ACHN (cell line): ENCODE data around the gene C16orf95.
"Not testable (repeated sequence)": the region's sequence is repeated elsewhere in the genome, so short reads cannot be mapped to it uniquely, and the experiment has no call there.

Experiments used
- DNase-seq: peaks from one replicate; pipeline ENCODE4 v3.0.0-alpha.2; 2015
- in situ Hi-C: cut with HindIII; loops from 2 replicates; pipeline ENCODE4 v1.10.0; 2017; ENCODE audit warnings: low sequenced_read_pairs, low pct_ligation_motif_present, low pct_unique_long_range_greater_than_20kb

C16orf95 gene

DNA sequence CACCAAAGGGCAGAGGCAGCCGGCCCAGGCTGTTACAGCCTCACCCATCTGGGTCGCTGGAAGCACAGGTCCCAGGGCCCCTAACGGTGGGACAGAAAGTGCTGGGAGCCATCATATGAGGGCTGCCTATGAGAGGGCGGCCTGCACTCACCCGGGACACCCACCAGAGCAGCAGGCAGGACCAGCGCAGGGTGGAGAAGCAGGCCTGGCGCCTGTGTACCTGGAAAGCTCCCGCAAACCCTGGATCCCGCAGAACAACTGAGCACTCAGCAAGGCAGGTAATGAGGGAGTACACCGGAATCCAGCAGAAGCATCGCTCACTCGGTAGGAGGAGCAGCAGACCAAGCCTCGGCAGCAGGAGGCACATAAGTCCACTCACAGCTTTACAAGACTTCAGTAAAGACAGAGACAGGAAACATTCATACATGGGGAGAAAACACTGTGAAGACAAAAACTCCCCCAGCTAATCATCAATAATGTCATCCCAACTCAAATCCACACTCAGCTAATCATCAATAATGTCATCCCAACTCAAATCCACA lies 31.5 kb upstream of the C16orf95 start:
- no peak for DNase-seq

DNA sequence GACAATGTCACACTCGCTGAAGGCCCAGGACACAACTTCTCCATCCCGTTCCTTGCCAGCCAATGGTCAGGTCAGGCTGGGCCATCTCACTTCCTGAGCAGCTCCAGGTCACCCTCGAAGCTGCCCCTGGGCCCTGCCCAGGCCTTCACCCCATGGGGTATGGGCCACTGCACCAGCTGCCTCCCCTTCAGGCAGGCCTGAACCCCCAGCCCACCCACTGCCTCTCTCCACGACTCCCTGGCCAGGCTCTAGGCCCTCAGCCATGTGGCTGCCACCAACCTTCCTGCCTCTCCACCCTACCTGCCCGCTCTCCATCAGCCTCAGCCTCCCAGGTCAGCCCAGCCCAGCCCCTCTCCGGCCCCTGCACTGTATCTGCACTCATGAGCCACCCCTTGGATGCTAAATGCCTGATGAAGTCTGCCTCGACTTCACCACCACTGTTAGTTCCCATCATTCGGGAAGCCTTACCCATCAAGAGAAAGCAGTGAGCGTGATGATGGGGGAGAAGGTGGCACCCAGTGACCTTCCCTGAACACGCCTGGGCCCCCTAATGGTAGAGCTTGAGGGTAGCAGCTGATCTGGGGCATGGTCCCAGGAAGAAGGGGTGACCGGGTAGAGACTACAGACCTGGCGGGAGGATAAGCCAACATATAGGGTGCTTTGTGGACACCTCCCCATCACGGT lies 30.9 kb upstream of the C16orf95 start:
- no peak for DNase-seq
- in situ Hi-C loops: no loop called here

More for the DNA sequence above, 31.5 kb upstream of the C16orf95 start:
- in situ Hi-C loops: no loop called here

DNA sequence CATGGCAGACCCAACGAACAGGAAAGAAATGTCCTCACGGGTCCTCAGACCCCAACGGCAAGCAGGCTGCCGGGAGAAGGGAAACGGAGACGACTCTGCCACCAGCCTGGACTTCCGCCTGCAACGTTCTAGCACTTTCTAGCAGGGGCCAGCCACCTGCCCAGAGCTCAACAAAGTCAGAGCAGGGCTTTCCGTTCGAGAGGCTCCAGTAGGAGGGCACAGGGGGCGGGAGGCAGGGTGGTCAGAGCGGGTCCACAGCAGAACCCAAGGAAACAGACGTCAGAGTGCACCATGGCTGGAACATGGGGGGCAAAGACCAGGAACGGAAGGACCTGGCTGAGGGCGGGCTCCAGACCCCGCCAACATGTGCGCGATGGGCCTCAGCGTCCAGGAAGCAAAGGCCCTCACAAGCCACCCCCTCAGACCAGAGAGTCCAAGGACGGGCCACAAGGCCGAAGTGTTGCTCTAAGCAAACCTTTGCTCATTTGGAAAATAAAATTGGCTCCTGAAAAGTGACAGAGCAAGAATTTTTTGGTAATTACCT lies 29.4 kb upstream of the C16orf95 start:
- no peak for DNase-seq
- in situ Hi-C loops: no loop called here

DNA sequence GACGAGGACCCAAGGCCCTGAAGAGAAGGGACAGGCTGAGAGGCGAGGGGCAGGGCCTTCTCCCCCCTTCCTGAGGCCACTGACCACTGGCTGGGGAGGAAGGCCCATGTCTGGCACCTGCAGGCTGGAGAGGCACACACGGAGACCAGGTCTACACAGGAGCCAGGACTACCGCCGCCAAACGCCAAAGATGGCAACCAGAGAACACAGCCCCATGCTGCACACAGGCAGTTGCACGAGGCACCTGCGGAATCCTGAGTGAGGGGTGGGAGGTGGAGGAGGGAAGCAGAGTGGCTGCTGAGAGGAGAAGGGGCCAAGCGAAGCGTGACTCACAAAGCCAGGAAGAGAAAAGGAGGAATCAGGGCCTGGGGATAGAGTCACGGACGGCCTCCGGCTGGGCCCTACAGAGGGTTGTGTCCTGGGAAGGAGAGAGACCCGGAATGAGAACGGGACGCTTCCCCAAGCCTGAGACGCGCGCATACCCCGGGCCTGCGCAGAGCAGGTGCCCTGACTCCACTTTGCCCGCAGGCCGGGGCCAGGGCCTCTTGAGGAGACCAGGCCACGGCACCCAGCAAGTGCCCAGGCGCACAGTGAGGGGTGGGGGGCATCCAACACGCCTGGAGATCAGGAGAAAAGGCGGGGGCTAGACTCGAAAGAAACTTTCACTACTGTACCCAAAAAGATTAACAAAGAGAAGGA lies 28.7 kb upstream of the C16orf95 start:
- DNase-seq: no peak
- in situ Hi-C loops: no loop called here

DNA sequence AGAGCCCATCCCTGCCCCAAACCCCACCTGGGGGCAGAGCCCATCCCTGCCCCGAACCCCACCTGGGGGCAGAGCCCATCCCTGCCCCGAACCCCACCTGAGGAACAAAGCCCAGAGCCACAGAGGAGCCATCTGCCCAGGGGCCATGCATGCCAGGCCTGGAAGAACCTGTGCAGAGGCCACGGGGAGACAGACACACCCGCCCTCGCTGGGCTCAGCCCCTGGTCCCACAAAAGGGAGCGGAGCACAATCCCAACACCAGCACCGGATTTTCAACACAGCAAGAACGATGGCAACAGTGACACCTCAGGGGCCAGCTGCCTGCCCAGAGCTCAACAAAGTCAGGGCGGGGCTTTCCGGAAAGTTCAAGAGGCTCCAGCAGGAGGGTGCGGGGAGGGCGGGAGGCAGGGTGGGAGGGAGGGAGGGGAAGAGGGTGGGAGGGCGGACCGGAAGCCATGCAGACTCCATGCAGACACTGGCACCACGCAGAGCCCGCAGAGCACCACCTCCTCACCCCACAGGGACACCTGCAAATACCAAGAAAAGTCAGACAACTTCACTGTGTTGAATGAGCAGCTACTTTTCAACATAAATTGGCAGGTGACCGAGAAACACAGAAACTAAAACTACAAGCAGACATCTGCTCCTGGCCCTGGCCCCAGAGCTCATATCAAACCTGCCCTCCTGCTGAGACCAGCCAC lies 27.9 kb upstream of the C16orf95 start:
- DNase-seq: no peak
- in situ Hi-C loops: no loop called here

DNA sequence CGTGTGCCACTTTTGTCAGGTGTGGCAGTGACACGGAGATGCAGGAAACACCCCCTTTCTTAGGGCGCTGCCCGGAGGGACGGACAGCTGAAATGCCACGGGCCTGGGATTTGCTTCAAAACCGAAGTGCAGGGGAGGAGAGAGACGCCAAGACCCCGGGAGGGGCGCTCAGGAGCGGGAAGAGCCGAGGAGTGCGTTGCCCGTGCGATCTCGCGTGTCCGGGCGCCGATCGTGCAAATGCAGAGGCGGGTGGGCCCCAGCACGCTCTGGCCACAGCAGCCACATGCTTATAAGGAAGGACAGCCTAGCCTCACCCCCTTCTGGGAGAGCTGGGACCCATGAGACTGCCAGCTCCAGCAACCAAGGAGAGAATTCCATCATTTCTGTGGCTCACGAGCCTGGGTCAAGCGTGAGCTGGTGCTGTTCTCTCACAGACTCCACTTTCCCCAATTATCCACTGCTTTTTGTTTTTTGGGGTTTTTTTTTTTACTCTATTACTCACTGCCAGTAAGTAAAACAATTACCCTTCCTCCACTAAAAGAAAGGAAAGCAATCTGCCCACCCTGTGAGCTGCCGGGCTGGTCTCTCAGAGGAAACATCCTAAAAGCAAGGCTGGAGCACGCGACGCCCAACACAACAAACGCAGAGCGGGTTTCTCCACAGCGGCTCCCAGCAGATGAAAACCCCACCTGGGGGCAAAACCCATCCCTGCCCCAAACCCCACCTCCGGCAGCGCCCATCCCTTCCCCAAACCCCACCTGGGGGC lies 27.2 kb upstream of the C16orf95 start:
- no peak for DNase-seq
- in situ Hi-C loops: no loop called here

DNA sequence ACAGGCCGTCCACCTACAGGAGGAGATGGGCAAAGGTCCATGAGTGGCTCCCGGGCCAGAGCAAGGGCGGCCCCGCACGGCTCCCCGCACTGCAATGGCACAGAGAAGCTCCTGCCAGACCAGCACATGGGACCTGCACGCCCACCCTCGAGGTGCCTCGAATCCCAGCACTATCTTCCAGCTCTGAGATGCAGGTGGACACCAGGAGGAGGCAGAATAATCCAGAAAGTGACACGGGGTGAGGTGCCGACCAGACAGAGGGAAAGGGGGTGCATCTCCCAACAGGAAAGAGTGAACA lies 26.5 kb upstream of the C16orf95 start:
- in situ Hi-C loops: no loop called here
- DNase-seq: no peak

DNA sequence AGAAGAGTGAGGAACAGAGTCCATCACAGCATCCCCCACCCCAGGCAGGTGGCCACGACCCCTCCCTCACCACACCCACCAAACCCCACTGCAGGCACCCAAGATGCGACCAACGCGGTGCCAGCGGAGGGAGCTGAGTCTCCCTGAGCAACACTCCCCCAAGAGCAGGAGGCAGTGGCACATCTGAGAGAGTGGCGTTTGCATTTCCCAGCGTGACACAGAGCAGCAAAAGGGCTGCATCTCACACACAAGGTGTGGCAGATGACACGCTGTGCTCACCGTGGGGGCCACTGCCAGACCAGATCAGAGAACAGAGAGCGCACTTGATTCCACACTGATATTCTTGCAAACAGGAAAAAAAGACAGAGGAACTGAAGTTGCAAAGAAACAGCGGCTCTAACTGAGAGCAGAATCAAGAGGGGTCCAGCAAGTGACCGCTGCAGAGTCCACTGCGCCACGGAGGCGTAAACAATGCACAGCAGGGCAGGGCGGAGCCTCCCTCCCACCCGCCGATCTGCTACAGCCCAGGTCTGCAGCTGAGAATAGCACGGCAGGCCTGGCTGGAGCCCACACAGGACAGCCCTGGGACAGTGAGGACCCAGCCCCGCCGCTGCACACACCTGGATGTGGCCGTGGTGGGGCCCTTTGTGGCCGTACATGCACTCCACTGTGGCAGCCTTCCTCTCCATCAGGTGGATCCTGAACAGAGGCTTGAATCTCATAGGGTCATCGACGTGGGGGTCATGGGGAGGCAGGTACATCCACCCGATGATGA lies 26.0 kb upstream of the C16orf95 start:
- in situ Hi-C loops: no loop called here
- DNase-seq: no peak

DNA sequence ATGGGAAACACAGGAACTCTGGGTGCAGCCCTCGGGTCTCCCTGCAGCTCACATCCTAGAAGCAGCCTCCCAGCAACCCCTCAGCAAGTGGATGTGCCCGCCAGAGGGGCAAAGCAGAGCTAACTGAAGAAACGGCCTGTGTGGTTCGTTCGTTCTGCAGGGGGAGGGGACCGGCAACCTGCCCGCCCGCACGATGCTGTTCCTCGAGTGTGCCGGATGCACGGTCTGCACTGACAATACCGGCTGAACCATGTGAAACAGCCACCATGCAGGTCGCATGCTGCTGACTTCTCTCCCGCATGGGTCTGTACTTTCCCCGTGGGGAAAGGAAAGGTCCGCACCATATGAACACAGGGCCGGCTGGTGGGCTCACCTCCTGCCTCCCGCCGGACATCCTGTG lies 25.3 kb upstream of the C16orf95 start:
- in situ Hi-C loops: no loop called here

DNA sequence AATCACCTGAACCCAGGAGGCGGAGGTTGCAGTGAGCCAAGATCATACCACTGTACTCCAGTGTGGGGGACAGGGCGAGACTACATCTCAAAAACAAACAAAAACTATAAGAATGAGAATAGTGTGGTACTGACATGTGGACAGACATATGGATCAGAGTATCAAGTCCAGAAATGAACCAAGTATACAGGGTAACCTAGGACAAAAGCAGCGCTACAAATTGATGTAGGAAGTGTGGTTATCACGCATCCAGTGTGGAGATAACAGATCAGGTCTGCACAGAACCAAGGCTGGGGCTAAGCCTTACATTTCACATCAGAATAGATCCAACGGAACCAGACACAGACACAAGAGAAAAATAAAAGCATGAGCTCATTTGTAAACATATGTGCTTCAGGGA lies 23.0 kb upstream of the C16orf95 start:
- no peak for DNase-seq
- in situ Hi-C loops: no loop called here

More for the DNA sequence above, 25.3 kb upstream of the C16orf95 start:
- DNase-seq: no peak

DNA sequence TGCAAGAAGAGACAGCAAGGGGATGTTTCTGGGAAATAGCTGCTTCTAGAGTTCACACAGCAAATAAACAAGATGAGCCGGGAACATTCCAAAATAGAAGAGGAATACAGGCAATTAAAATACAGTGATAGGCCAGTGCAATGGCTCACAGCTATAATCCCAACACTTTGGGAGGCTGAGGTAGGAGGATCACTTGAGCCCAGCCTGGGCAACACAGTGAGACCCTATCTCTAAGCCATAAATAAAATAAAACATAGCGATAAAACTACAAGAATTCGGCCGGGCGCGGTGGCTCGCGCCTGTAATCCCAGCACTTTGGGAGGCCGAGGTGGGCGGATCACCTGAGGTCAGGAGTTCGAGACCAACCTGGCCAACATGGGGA lies 22.5 kb upstream of the C16orf95 start:
- in situ Hi-C loops: not testable (repeated sequence)

DNA sequence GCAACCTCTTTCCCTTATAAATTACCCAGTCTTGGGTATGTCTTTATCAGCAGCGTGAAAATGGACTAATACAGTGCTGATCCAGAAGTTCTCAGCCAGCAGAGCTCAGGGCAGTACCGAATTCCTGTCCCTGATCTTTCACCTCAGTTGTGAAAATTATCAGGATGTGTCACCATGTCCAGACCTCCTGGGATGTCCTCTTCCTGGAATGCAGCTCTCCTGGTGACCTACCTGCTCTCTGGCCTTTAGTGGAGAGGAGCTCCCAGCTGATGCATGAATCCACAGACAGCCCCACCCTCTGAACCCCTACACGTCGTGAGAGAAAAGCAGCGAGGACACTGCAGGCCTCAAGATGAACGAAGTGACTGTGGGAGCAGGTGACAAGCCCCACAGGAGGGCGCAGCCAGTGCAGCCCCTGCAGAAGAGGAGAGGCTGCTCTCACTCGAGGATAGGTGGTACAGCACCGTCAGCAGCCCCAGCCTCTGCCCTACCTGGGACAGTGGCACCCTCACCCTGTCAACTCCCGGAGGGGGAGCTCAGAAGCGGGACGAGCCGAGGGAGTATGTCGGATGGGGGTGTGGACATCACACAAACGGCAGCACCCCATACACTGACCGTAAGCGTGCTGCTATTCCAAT lies 22.0 kb upstream of the C16orf95 start:
- in situ Hi-C loops: no loop called here
- no peak for DNase-seq

More for the DNA sequence above, 22.5 kb upstream of the C16orf95 start:
- DNase-seq: not testable (repeated sequence)

DNA sequence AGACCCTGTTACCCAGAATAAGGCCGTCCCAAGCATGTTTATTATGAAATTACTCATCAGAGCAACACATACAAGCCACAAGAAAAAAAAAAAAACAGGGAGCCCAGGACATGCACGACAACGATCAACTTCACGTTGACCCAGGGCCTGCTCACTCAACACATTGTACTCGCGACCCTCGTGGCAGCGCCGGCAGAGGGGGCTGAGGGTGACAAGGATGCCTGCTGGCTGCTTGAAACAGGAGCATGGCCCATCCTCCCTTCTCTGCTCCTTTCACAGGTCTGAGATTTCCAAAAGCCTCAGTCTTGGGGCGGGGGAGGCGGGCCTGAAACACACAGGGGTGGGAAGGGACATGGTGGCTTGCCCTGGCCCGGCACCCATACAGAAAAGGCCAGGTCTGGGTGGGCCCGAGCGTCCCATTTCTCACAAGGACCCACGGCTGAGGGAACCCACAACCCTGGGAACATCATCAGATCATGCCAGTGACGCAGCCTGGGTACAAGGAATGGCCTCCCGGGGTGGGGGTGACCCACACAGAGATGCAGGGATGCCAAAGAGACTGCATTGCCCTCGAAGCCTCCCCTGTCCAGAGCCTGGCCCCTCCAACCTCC lies 21.1 kb upstream of the C16orf95 start:
- DNase-seq: no peak
- in situ Hi-C loops: no loop called here

DNA sequence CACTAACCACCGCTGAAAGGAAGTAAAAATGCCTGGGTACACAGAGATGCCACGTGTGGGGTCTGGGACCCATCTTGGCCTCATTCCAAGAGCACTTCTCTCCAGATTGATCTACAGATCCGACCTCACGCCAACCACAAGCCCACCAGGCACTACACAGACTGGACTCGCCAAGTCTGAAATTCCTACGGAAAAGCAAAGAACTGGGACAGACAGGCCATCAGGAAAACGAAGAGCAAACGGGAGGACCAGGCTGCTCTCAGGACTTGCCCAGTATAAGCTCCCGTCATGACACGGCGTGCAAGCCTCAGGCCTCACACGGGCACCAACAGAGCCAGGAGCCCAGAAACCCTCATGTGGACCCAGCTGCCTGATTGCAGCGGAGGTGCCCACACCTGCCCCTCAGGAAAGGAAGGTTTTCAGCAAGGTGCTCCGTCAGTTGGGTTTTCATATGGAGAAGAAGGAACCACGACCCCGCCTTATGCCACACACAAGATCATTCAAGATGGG lies 20.1 kb upstream of the C16orf95 start:
- in situ Hi-C loops: no loop called here
- no peak for DNase-seq

DNA sequence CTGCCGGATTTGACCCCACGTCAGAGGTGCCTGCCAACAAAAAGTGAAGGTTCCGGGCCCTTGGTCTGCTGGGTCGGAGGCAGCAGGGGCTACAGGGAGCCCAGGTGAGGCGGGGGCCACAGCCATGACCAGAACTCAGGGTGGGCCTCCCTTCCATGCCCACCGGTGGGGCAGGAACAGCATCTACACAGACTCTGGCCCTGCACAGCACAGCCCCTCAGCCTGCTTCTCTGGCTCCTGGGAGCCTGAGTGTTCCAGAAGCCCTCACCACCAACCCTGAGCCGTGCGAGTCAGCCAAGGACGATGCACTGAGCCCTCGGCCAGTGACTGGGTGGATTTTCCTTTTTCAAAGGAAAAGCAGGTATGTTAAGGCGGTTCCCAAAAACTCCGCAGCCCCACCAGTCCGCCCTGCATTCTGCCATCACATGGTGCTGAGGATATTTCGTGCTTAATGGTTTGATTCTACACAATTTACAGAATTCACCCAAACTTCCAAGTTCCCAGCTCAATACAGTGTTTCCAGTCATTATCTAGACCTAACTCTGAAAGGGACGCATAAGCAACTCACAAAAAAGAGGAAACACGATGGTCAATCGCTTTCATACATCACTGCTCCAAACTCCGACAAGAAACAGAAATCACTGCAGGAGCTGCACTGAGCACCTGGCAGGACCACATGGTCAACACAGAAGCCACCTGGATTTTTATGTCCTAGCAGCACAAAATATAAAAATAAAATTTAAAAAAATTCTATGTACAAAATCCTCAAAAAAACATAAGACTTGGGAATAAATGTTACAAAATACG lies 19.4 kb upstream of the C16orf95 start:
- in situ Hi-C loops: no loop called here
- no peak for DNase-seq
